ENCODE data around the gene OXSM.

The OXSM gene

DNA sequence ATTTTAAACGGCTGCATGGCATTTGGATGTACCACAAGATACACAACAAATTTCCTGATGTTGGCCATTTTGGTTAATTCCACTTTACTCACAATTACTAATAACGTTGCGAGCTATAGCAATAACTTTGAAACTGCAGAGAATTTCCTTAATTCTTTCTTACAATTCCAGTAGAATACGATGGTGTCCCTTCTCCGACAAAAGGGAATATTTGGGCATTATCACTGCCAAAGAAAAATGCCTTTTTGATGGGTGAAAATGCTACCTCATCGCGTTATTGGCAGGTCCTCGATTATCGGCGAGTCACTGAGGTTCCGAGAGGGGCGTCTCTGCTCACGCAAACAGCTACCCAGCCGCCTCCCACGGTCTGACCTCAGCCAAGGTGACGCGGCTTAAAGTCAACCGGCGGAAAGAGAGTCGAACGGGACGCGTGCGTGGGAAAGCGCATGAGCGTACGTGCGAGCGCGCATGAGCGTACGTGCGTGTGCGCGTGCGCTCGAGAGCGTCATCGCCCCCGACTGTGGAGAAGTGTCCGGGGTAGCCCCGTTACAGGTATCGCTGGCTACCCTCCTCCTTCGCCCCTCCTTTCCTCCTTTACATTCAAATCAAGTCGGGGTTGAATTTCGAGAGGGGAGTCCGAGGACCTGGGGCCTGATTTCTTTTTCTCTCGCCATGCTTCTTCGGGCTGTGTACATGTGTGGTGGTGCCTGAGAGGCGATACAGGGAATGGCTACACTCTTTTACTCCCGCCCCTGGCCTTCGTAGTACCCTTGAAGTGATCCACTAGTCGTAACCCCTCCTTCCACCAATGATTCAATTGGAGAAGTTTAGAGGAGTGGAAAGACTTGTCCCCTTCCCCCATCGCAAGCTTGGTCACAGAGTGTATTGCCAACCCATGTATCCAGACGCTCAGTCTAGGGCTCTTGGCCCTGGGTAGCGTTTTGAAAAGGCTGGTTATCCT, at the start of gene OXSM:
Gene OXSM, plus strand, starts transcription at position 495 of the 961 bp plus-strand sequence. CDS start 931 bp downstream, outside the sequence.
- peak; percentile 96 for DNase-seq (ENCODE audit: low spot score)

DNA sequence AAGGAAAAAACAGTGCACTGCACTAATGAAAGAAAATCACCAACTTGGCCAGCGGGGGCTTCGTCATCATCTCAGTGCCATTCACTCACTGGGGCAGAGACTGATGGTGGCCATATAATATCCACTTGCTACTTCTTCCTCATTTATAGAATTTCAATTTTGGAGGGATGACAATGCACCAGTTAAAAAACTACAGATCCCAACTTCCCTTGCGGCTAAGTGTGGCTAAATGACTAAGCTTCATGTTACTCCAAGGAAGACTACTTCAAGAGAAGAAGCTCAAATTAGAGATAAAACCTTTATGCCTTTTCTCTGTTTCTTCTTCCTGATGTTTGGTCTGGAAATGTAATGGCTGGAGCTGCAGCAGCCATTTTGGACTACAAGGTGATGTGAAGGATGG, 45.4 kb upstream of the OXSM start:
- DNase-seq (ENCODE audit: low spot score): no peak

DNA sequence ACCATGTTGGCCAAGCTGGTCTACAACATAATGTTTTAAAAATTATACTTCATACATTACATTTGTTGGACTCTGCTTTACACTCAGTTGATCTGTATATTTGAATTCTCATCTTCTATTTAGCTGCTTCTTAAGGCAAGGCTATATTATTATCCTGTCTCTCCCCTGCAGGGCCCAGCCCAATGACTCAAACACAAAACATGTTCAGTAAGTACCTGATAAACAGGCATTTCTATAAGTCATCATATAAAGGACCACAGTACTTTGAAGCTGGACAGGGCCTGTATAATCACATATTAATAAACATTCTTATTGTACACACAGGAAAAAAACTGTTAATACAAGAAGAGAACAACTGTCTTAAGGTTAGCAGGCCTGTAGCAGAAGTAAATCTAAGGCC, 42.9 kb upstream of the OXSM start:
- no peak for DNase-seq (ENCODE audit: low spot score)

DNA sequence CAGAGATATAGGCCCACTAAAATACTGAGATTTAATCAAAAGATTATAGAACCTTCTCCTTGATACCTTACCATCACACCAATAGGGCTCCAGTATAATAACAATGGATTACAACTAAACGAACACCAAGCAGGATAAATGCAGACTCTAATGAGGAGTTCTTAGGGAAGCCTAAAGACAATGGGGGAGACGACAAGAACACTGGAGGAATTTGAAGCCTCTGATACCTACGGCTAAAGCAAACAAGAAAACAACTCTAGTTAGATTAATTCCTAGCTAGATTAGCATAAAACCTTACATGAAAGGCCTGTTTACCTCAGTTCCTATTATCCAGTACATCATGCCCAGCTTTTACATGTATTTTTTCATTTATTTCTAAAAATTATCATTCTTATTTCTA, 41.7 kb upstream of the OXSM start:
- DNase-seq (ENCODE audit: low spot score): no peak

DNA sequence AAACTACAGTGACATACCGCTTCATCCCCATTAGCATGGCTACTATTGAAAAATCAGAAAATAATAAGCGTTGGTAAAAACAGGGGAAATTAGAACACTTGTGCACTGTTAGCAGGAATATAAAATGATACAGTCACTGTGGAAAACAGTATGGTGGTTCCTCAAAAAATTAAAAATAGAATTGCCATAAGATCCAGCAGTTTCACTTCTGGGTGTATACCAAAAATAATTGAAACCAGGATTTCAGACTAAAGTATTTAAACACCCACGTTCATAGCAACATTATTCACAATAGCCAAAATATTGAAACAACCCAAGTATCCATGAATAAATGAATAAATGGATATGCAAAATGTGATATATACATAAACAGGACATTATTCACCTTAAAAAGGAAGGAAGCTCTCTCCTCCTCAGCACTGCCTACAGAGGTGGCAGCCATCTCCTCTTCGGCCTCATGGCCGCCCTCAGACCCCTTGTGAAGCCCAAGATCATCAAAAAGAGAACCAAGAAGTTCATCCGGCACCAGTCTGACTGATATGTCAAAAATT, 40.8 kb upstream of the OXSM start:
- DNase-seq (ENCODE audit: low spot score): no peak

DNA sequence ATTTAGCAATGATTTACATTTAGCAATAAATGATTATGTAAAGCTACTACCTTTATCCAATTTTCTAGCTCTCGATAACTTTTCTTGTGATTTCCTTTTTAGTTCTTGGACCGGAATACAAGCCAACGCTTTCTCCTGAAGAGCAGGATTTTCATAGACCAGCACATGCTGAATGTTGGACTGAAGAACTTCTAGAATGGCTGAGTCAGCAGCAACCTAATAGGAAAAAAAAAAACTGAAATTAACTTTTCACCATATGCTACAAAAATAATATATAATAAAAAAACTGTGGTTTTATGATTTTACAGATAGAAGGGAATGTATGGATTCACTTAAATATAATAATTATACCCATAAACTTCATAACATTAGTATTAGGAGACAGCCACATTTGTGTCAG, 38.8 kb upstream of the OXSM start:
- DNase-seq (ENCODE audit: low spot score): no peak

DNA sequence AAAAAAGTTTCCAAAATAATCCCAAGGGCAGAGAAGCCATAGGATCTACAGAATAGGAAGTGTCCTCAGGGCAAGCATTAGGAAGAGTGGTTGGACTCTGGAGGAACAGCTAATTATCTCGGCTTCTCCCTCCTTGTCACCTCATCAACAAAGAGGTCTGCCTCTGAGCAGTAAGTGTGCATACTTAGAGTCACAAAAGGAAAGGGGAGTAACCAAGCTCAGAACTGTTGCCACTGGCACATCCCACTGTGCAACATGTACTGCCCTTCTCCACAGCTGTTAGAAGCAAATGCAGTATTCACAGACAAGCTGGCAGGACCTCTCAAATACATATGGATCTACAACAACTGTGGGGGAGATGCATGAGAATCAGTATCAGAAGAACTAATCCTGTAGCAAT, 38.2 kb upstream of the OXSM start:
- no peak for DNase-seq (ENCODE audit: low spot score)

DNA sequence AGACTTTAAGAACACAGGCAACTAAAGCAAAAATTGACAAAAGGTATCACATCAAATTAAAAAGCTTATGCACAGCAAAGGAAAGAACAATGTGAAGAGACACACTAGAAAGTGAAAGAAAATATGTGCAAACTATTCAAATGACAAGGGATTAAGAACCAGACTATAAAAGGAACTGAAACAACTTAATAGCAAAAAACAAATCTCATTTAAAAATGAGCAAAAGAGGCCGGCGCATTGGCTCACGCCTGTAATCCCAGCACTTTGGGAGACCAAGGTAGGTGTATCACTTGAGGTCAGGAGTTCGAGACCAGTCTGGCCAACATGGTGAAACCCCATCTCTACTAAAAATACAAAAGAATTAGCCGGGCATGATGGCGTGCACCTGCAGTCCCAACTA, 21.0 kb upstream of the OXSM start:
- DNase-seq (ENCODE audit: low spot score): no peak

DNA sequence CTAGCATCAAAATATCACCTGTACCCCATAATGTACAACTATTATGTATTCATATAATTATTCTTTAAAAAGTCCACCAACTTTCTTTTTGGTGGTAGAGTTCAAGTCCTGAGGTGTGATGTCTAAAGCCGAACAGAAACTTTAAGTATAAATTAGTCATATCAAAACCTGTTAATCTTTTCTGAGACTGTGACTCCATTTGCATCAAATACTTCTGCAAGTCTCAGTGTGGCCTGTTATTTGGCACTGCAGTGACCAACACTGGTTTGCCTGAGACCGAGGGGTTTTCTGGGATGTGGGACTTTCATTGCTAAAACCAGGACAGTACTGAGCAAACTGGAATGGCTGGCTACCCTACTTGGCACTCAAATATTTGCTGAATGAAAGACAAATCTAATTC, 14.0 kb upstream of the OXSM start:
- no peak for DNase-seq (ENCODE audit: low spot score)

DNA sequence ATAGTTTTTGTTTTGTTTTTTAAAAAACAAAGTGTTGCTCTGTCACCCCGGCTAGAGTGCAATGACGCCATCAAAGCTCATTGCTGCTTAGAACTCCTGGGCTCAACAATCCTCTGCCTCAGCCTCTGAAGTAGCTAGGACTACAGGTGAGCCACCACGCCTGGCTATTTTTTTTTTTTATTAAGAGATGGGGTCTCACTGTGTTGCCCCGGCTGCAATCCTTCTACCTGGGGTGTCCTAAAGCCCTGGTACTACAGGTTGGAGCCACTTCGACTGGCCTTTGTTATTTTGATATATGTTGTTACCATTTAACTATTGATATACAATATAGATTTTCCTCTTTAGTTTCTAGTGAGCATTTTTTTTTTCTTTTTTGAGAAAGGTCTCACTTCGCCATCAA, 9.3 kb upstream of the OXSM start:
- no peak for DNase-seq (ENCODE audit: low spot score)

DNA sequence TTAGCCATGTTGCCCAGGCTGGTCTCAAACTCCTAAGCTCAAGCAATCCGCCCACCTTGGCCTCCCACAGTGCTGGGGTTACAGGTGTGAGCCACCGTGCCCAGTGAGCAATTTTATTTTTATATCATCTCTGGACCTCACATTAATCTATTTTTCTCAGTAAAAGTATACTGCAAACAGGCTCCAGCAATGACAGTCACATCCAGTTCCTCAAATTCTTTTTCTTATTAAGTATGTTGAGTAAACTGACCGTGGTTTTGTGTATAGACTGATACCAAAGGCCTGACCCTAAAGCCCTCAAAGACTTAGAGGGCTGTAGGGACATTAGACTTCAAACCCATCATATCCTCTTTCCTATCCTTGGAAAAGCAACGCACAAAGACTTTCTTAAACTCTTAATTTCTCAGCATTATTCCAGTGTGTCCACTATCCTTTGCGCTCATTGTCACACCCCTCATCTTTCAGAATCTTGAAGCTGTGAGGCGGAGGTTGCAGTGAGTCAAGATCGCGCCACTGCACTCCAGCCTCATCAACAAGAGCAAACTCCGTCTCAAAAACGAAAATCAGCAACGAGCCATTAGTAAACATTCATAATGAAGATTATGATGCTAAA, 8.6 kb upstream of the OXSM start:
- DNase-seq (ENCODE audit: low spot score): no peak

DNA sequence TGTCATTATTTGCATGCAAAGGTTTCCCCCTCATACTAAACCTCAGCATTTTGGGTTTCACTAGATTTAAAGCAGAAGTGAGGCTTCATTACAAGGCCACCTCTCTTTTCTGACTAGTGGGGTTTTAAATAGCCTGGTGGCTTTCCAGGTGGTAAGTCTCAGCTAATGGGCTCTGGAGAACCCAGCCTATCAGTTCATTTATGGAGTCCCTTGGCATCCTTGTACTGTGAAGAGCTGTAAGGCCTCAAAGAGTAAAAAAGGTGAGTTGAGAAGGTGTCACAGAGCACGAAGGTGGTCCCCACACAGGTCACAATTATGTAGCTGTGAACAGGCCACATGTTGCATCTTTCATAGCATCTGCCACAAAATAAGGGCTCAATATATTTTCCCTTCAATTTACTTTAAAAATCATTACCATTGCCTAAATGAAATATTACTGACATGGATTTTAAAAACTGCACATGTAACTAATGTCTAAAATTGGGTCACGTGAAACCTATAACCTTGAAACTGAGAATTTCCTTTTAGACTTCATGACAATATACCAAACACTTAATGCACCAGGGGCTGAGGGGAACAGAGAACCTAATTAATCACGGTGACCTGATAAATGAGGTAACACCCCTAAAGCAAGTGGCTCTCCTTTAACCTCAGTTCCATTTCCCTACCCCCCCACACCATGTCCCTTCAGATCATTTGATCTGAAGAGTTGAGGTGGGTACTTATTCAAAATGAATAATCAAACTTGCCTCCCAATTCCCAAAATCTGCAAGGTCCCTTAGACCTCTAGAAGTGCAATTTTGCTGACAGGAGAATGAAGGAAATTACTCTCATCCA, 7.9 kb upstream of the OXSM start:
- DNase-seq (ENCODE audit: low spot score): no peak

DNA sequence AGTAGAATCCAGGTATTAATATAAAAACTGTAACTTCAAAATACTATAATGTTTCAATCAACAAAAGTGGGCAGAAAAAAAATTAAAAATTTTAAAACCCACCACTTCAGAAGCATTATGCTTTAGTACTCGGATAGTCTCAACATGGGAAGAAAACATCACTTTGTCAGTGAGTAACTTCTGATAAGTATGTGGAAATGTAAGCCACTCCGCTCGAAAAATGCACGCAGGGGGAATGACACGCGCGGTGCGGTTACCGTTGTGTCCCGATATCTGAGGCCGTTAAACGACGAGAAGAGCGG, 7.3 kb upstream of the OXSM start:
- no peak for DNase-seq (ENCODE audit: low spot score)

DNA sequence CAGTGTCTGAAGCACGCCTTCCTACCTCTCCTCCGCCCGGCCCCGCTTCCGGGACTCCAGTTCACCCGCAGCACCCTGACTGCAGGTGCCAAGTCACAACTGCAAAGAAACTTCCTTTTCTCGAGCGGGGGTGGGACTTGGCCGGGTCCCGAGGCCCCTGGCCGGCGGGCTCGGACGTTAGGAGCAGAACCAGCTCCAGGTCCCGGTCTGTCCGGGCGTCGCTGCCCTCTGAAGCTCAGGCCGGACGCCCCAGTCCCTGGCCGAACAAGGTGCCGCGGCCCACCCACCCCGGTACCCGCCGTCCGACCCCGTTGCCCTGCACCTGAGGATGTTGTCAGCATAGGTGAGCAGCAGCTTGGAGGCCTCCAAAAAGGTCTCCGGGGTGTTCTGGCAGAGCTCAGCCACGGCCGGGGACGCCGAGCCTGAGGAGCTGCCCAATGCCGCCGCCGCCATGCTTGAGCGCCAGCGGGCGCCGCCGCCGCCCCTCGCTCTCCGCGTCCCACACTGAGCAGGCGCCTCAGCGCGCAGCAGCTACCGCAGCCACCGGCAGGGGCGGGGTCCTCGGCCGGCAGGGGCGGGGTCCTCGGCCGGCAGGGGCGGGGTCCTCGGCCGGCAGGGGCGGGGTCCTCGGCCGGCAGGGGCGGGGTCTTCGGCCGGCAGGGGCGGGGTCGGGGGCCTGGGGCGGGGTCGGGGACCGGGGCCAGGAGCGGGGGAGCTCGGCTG, 6.8 kb upstream of the OXSM start, which contains the start of gene NGLY1:
Gene NGLY1, minus strand, starts transcription at position 506 of the 723 bp plus-strand sequence. Its CDS starts 53 bp downstream, at position 453.
- peak; percentile 97 for DNase-seq (ENCODE audit: low spot score)

DNA sequence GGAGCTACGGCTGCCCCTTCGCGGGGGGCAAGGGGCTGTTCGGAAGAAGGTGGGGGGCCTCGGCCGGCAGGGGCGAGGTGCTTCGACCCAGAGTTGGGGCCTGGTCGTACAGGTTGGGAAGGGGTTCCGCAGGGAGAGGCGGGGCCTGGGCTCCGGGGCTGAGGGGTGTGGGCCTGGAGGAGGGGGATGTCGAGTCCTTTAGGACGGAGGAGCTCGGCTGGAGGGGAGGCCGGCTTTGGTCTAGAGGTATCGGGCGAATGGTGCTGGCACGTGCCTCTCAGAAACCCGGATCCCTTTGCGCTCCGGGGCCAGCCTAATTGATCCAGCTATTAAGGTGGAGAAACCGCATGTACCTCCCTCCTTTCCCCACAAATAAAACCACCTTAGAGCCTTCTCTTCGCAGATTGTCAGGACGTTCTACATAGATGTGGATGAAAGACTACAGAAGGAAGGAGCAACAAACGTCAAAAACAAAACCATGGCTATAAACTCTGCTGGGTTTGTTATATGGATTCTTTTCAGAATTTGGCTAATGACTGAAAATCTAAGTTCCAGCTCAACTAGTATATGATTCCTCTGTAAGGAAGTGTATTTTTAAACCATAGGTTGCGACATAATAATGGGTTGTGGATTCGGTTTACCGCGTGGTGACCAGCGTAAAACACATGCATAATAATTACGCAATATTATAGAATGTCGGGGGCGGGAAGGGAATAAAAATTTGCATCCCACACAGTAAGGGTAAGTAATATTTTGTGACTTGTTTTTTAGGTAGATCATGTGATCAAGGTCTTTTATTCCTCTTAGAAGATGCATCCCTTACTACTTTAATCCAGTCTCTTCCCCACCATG, 6.0 kb upstream of the OXSM start:
- DNase-seq (ENCODE audit: low spot score): peak; percentile 49

DNA sequence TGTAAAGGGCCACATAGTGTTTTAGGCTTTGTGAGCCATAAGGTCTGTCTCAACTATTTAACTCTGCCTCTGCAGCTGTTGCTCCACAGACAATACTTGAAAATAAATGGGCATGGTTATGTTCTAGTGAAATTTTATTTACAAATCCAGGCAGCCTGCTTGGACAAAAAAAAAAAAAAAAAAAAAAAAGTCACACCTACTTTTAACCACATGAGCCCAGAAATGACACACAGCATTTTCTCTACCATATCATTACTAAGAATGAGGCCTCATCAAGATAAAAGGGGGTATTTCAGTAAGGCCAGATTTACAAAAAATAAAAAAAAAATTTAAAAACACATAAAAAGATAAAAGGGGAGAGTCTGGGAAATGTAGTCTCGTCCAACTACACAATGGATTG, 4.9 kb upstream of the OXSM start:
- DNase-seq (ENCODE audit: low spot score): no peak

DNA sequence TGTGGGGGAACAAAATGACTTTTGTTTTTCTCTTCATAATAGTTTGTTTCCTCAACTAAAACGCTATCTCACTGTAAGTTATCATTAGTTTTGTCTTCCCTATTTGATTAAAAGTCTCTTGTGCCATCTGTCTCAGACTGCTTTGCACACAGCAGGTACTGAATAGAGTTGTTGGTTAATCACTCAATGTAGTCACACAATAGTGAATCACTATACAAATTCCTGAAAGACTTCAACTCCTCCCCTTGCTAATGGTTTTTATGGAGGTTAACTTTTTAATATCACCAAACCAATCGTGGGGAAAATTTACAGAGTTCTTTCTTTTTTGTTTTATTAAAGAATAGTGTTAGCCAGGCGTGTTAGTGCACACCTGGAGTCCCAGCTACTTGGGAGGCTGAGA, 4.1 kb upstream of the OXSM start:
- DNase-seq (ENCODE audit: low spot score): no peak

DNA sequence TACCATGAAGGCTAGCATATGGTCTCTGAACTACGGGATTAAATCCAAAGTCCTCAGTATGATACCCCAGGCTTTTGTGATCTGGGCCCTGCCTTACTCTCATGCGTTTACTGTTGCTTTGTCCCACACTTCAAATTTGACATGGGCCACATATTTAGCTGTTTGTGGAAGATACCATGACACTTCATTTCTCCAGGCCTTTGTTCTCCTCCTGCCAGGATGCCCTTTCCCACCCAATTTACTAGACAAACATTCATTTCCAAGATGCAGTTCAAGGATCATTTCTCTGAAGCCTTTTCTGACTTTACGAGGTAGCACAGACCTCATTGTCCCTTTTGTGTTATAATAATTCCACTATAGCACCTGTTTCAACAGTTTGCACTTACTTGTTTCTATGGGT, 2.2 kb upstream of the OXSM start:
- no peak for DNase-seq (ENCODE audit: low spot score)

DNA sequence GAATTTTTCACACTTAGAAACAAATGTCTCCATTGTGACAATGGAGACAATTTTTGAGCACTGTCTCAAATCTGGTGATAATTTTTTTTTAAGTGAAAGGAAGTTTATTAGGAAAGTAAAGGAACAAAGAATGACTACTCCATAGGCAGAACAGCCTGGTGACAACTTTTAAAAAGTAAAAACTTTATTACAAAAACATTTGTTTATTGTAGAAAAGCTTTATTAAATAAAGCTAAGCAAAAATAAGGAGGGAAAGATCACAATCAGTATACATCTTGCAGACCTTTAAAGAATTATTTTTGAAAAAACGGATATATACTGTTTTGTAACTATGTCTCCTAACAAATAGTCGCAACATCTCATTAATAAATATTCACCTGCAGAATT, 688 bp upstream of the OXSM start:
- no peak for DNase-seq (ENCODE audit: low spot score)

DNA sequence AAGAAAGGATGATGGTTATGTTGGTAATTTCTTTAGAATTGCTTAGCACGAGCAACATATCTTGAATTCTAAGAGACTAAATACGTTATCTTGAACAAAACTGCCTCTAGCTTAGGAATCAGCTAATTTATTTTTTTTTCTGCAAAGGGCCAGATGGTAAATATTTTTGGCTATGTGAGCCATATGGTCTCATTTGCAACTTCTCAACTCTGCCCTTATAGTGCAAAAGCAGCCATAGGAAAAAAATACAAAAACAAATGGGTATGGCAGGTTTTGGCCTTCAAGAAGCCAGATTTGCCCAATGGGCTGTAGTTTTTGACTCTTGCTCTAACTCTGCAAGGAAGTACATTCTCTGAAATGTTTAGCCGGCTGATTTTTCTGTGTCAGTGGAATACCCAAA, 11.9 kb downstream of the OXSM start:
- DNase-seq (ENCODE audit: low spot score): no peak

DNA sequence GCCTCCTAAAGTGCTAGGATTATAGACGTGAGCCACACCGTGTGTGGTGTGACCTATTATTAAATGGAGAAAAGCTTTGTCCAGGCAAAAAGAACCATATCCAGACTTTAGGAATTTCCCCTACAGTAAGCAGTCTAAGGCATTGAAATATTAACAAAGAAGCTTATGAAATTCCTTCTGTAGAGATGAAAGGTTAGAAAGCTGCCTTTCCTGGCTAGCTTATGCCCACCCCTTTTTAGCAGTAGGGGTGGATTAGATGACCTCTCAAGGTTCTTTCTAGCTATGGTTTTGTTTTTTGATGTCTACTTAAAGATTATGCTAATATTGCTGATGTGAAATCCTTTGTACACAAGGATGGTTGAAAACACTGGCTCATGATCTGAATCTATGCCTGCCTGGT, 13.9 kb downstream of the OXSM start:
- no peak for DNase-seq (ENCODE audit: low spot score)
